HG02840 (cell line): Measurements from ENCODE around the gene SSH2.
"Not testable (repeated sequence)": the region's sequence is repeated elsewhere in the genome, so short reads cannot be mapped to it uniquely, and the experiment has no call there.

Source experiments
- ATAC-seq: cut with Tn5 transposase; IDR thresholded peaks from one replicate; pipeline ENCODE4 v1.9.1; 2021; ENCODE audit warnings: mild to moderate bottlenecking, moderate library complexity, moderate number of reproducible peaks; ENCODE audit not compliant: unreplicated experiment, low FRiP score

SSH2 gene

GRCh38 chr17:29682987-29683386, 247.0 kb downstream of the SSH2 start:
- no peak for ATAC-seq

GRCh38 chr17:29682054-29682453, 248.0 kb downstream of the SSH2 start:
- ATAC-seq, result no peak

GRCh38 chr17:29677824-29678223, 252.2 kb downstream of the SSH2 start:
- no peak for ATAC-seq

GRCh38 chr17:29677221-29677791, 252.7 kb downstream of the SSH2 start:
- no peak for ATAC-seq

DNA sequence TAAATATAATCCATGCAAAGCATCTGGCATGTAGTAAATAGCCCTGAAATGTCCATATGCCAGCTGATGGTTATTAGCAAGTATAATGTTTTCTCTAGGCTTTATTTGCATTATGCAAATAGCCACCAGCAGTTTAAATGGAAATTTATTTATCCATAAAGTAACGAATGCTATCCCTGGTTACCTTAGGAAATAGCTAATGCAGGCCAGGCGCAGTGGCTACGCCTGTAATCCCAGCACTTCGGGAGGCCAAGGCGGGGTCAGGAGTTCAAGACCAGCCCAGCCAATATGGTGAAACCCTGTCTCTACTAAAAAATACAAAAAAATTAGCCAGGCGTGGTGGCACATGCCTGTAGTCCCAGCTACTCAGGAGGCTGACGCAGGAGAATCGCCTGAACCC, 254.1 kb downstream of the SSH2 start:
- ATAC-seq, result not testable (repeated sequence)

- no peak for ATAC-seq
Measured at GRCh38 chr17:29674281-29674680, 255.7 kb downstream of the SSH2 start.

DNA sequence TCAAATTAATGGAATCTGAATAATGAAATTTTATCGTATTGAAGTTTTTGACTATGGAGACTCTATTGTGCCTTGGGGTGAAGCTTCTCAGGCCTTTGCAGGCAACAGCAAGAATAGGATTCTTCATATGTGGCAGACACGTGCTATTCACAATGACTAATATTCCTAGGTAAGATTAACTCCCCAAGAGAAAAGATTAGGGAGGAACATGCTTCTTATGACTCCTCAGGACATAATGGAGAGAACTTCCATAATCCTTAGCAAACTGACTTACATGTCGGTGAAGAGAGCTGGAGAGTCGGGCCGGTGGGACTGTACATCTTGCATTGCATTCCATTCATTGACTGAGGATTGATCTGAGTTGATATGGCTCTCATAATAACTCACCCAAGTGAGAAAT, 258.4 kb downstream of the SSH2 start:
- ATAC-seq, result no peak

DNA sequence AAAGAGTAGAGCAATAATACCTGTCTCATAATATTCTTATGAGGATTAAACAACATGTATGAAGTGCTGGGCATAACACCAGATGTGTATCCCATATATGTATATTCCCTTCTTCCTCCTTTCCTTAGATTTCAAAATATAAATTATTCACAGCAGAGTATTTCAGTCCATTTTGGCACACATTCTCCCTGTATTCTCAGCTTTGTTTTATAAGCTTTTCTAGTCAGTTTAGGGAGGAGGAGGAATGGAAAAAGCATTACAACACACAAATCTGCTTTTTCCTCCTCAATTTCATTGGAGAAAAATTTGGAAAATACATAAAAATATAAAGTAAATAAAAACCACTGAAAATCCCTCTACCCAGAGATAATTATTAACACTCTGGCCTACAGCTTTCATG, 260.8 kb downstream of the SSH2 start:
- no peak for ATAC-seq

- ATAC-seq, result no peak
Measured at GRCh38 chr17:29667969-29668368, 262.1 kb downstream of the SSH2 start.

- ATAC-seq, result no peak
Measured at GRCh38 chr17:29665481-29665810, 264.6 kb downstream of the SSH2 start.

DNA sequence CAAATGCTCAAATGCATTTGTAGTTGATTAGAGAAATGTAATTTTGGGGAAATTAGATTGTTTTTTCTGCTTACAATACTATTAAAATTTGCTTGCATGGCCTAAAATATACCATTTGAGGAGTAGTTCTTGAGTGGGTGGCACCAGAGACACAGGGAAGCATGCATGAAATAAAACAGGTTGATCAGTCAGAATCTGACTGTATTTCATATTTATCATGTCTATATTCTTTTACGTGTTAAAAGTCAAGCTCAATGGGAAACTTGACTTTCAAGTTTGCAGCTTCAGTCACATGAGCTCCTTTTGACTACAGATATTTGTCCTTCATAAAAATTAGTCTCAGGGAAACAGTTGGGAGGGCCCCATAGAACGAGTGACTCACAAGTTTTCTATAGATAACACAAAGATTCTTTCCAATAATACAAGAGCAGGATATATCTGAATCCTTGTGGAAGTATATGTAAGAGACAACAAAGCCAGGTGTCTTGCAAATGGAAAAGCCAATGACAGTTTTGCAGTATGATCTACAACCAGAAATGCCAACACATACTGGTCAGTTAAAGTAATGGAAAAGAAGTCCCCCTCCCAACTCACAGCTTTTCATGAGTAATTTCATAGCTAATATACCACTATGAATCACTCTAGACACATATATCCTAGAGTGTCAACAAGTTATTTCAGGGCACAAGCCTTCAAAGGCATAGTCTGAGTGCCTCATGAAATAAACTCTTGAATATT, 265.1 kb downstream of the SSH2 start:
- ATAC-seq, result no peak

DNA sequence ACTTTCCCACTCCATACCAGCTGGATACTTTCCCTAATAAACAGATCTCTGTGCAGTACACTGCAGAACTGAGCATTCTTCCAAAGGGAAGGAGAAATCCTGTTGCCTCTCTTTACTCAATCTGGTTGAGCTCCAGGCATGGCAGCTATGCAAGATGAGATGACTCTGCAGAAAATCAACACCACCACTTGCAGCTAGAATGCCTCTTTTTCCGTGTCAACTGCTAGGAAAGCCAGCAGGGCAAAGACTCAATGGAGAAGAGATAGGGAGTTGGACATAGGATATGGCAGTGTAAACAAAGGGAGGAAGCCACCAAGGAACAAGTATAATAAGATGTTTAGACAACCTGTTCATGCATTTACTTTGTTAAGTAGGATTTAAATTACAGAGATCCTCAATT, 266.9 kb downstream of the SSH2 start:
- ATAC-seq, result no peak

DNA sequence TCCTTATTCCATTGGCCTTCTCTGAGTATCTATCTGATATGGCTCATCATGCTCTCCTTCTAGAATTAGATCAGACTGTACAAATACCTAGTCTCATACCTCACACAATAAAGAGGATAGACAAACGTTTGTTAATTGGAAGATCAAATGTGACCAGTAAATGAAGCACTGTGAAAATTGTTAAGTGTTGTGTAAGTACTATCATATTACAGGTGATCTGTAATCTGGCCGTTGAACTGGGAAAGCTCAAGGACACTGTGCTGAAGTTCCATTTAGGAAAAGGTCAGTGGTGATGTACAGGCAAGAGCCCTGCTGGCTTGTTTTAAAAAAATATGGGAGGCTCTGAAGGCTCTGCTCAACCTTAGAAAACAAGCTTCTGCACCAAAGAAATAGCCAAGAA, 268.8 kb downstream of the SSH2 start:
- ATAC-seq, result no peak

DNA sequence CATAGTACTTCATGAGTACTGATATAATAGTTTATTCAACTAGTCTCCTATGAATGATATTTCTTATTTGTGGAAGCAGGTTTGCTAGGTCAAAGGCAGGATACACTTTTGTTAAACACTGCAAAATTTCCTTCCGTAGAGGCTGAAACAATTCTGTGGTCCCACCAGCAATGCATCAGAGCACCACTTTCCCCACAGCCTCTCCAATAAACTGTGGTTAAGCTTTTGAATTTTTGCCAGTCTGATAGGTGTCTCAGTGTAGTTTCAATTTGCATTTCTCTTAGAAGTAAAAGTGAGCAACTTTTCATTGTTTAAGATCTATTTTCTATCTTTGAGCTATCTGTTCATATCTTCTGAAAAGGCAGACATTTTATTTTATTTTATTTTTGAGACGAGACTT, 270.9 kb downstream of the SSH2 start:
- no peak for ATAC-seq

DNA sequence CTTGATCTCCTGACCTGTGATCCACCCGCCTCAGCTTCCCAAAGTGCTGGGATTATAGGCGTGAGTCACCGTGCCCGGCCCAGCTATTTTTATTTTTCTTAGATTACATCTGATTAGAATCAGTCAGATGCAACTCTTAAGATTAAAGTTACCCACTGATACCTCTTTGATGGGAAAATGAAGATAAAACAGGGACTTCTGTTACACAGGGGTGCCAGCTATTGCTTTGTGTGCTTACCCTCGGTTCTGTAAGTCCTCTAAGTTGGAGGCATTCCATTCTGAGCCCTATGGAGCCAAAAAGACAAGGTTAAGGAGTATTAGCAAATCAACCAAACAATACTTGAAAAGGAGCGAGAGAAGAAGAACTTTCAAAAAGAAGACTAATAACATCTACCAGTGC, 274.7 kb downstream of the SSH2 start:
- no peak for ATAC-seq

DNA sequence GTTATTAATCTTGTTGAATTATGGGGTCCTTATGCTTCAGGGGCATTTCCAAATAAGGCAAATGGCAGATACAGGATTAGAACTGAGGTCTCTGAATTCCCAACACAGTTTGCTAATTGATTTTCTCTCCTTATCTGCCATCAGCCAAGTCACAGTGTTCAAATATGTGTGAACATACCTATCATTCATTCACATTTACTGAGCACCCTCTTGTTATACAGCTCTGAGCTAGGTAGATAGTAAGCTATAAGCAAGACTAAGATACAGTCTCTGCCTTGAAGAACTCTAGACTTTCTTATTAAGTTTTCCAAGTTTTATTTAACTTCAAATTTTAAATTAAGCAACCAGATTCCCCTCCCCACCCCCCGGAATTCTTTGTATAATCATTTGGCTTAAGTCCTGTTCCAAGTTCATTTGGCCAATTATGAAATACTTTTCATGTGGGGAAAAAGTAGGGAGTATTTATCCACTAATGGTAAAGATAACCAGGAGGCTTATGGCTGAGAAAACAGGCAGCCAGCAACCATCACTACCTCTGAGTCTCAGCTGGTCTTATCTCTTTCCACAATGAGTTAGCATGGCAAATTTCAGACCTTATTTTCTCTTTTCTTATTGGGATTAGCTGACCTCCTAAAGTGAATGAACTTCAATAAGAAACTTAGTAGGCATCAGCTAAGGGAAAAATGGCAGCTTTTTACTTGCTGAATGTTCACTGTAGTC, 275.9 kb downstream of the SSH2 start:
- ATAC-seq, result no peak

DNA sequence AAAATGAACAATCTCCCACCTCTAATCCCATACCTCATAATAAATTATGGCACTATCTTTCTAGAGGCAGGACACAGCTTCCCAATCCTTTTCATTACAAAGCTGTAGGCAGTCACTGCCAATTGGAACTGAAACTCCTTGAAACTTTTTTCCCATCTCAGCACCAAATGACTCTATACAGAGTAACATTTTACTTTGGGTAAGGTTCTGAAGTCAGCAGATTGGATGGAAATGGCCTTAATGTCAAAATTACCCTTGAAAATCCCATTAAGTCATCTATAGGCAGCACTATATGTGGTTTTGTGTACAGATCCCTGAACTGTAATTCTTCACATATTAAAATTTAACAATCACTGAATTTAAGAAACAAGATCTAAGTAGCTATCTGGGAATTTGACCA, 277.1 kb downstream of the SSH2 start:
- ATAC-seq, result no peak

- ATAC-seq, result not testable (repeated sequence)
Measured at GRCh38 chr17:29651913-29652312, 278.1 kb downstream of the SSH2 start.

GRCh38 chr17:29650396-29650795, 279.6 kb downstream of the SSH2 start:
- ATAC-seq, result no peak

DNA sequence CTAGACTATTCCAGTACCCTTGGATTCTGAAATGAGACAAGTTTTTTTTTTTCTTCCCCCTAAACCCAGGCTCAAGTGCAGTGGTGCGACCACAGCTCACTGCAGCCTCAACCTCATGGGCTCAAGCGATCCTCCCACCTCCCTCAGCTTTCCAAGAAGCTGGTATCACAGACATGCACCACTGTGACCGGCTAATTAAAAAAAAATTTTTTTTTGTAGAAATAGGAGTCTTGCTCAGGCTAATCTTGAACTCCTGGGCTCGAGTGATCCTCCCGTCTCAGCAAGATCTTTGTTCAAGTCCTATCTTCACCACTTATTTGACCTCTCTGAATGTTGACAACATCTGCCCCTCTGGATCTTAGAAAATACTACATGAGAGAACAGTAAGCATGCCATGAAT, 280.7 kb downstream of the SSH2 start:
- no peak for ATAC-seq

DNA sequence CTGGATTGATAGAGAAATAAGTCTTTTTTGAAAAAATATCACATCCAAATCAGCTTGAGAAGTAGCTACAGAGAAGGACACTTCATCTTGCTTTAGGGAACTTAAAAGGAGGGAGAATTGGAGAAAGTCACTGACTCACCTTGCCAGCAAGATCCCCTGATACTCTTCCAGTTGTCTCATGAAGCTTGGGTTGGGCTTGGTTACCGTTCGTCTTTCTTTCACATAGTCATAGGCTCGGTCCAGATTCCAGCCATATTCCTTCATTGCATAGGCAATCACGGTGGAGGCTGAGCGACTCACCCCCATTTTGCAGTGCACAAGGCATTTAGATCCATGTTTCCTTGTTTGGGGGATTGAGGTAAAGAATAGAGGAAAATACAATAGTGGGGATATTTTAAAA, 282.0 kb downstream of the SSH2 start:
- ATAC-seq, result no peak

DNA sequence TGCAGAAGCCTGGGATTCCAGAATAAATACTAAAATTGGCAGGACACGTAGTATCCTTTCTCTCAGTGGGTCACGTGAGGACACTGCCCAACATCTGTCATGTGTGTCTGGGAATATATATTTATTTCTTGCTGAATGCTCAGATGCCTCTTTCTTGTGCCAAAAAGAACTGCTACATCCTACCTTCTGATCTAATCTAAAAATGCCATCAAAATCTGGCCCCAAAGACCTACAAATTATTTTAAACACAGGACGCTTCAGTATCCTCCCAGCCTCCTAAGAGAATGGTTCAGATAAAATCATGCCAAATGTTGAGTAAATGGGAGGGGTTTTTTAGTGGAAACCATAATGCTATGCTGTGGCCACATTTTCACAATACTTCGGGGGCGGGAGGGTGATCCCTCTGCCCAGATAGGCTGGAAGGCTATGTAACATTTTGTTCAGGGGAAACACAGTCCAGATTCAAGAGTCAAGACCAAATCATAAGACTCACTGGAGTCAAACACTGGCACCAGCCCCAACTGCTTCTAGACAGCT, 284.4 kb downstream of the SSH2 start:
- ATAC-seq, result no peak
